Fibroblast of lung (primary cell): ENCODE results near the gene ZDHHC8.

Source experiments
- EZH2 ChIP-seq: IDR thresholded peaks from 2 replicates; pipeline ENCODE4 v1.5.1; 2012; ENCODE audit warnings: low read length, control low read depth, mild to moderate bottlenecking; ENCODE audit errors: missing control alignments
- TF ChIP-seq, protein P1 (sequence below), 2 donors: IDR thresholded peaks in 1 of 2; conservative IDR thresholded peaks in 1 of 2; 1 replicate in 1 of 2; 2 replicates in 1 of 2; pipeline ENCODE4 v1.5.1; 2011 to 2012; ENCODE audit warnings: low read length in 2 of 2, control low read depth in 1 of 2, inconsistent platforms in 1 of 2, low read depth in 1 of 2, mild to moderate bottlenecking in 1 of 2

DNA sequence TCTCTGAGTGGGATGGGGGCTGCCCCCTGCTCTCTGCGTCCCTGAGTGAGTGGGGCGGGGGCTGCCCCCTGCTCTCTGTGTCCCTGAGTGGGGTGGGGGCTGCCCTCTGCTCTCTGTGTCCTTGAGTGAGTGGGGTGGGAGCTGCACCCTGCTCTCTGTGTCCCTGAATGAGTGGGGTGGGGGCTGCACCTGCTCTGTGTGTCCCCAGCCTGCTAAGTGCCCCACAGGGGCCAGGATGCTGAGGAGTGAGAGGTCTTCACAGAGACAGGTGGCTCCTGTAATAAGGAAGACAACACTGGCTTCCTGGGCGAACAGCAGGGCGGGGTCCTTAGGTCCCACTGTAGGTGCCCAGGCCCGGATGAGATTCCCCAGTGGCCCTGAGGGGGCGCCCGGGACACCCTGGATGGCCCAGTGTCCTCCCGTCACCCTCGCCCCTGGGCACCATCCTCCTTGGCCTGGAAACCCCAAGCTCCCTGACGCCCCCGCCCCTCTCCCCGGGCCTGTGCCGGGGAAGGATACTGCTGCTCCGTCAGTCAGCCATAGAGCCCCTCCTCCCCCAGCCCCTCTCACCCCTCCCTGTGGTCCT is 23.1 kb downstream of the ZDHHC8 start:
- TF ChIP-seq, protein P1, sequence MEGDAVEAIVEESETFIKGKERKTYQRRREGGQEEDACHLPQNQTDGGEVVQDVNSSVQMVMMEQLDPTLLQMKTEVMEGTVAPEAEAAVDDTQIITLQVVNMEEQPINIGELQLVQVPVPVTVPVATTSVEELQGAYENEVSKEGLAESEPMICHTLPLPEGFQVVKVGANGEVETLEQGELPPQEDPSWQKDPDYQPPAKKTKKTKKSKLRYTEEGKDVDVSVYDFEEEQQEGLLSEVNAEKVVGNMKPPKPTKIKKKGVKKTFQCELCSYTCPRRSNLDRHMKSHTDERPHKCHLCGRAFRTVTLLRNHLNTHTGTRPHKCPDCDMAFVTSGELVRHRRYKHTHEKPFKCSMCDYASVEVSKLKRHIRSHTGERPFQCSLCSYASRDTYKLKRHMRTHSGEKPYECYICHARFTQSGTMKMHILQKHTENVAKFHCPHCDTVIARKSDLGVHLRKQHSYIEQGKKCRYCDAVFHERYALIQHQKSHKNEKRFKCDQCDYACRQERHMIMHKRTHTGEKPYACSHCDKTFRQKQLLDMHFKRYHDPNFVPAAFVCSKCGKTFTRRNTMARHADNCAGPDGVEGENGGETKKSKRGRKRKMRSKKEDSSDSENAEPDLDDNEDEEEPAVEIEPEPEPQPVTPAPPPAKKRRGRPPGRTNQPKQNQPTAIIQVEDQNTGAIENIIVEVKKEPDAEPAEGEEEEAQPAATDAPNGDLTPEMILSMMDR (conservative IDR thresholded peaks at IDR 0.05 in 1 of 2, IDR thresholded peaks at IDR 0.05 in 1 of 2; ENCODE audit: low read depth in 1 of 2, low read length in 2 of 2): no peak
- no peak for TF ChIP-seq EZH2
